ENCODE measurements around the gene OTUD5.

OTUD5 gene

DNA sequence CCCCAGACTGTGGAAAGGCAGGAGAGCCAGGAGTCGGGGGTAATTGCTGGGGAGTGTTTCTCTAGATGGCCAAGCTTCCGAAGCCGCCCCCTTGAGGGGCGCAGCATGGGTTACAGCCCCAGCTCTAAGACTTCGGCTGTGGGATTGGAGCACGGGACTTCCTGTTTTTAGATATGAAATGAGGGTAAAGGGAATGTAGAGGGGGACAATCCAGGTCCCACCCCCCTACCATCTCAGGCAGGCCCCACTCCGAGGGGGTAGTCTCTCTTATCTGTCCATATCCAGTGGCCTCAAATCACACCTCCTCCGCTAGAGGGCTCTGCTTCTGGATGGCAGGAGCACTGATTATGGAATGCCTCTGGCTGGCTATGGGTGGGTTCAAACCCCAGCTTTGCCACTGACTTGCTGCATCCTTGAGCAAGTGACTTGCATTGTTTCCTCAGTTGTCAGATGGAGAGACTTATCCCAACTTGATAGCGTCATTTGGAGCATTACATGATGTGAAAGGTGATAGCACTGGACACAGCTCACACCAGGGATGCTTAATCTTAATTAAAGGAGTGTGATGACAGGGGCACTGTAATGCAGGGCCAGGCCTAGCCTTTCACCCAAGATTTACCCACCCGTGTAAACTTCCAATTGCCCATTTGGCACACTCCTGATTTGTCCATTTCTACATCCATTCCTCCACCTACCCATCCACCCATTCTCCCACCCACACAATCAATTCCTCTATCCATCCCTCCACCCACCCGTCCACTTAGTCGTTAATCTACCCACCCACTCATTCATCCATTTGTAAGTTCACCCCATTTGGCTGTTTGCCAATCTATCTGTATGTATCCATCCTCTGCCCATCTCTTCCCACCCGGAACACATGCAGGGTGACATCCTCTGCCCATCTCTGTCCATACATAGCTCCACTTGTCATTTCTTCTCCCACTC lies 15.1 kb upstream of the OTUD5 start:
- DNase-seq = no peak

DNA sequence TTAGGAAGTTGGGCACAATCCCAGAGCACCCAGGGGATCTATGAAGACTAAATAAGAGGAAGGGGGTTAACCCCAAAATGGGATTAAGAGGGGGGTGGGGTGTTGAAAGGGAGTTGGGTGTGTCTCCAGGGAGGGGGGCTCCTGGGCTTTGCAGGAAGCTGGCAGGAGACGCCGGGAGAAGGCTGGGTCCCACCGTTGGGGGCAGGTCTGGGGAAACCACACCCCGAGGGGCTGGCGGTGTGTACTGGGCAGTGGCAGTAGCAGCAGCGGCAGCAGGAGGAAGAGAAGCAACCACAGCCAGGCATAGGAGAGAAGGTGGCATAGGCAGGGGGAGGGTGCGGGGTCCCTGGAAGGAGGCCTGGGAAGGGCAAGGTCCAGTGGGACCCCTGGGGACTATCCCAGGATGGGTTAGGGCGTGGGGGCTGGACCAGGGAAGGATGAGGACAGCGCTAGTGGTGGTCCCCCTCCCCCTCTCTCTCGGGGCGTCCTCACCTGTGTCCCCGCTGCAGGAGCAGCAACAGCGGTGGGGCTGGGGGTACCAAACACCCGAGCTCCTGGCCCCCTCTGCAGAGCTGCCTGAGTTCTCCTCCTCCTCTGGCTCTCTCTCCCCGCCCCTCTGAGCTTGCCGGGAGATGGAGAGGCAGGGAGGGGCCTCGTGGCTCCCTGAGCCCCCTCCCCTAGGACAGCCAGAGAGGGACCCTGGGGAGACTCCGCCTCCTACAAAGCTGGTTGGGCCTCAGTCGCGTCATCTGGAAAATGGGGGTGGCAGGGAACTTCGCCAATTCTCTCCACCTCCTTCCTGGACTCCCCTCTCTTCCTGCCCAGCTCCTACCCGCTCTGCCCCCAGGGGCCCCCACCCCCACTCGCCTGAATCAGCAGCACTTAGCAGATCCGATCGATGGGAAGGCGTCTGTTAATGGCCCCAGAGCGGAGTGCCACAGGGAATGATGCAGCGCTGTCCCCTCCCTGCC lies 14.1 kb upstream of the OTUD5 start, which contains the start of gene KCND1:
Gene KCND1 (minus strand): TSS at position 596 of the 971 bp plus-strand sequence. CDS start 1,573 bp downstream, outside the sequence.
- DNase-seq = no peak

DNA sequence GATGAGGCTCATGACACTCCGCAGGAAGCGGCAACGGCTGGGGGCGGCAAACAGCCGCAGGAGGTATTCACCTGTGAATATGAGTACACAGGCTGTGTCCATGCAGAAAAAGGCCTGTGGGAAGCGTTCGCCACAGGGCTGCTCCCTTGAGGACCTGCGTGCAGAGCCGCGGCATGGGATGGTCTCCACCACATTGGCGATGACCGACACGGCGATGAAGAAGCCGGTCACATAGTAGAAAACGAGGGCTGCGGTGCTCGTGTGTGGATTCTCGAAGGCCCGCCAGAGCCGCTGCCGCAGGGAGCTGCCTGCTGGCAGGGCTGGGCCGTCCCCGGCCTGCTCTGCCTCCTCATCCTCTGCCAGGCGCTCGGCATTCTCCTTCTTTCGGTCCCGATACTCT lies 12.1 kb upstream of the OTUD5 start:
- no peak for DNase-seq

DNA sequence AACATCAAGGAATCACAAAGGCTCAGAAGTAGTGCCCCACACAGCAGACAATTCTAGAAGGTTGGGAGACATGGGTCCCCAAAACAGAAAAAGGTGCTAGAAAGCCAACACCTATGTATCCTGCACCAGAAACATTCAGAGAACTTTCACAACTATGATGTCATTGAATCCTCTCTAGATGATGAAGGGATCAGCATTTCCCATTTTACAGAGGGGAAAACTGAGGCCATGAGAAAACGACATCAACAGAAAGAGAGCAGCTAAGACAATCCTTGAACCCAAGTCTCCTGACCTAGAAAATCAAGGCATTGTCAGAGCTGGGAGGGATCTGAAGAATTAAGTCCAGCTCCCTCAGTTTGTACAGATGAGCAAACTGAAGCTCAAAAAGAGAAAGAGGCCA lies 11.0 kb upstream of the OTUD5 start:
- no peak for DNase-seq

DNA sequence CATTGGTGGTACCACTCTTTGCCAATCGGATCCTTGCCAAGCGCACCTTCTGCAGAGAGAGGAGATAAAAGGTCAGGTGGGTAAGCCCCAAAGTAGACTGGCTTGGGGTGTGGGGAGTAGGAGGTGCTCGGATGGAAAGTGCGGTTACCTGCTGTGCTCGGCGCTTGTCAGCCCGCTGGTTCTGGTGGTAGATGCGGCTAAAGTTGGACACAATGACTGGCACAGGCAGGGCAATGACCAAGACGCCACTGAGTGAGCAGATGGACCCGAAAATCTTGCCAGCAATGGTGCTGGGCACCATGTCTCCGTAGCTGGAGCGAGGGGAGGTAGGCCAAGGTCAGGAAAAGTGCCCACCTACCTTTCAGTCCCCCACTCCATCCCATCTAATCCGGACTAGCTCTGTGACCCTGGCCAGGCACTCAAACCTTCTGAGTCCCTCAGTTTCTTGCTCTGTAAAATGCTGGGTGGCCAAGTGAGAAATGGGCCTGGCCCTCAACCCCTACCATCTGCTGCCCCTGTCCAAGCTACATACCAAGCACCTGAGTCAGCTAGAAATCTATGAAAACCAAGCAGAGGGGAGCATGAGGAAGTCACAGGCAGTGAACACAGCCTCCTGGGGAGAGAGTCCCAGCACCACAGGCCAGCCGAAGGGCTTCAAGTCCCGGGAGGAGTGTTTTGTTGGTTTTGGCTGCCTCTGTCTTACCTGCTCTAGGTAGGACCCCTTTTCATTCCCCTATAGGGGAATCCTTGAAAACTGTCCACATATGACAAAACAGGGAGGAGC lies 9.6 kb upstream of the OTUD5 start:
- no peak for DNase-seq

DNA sequence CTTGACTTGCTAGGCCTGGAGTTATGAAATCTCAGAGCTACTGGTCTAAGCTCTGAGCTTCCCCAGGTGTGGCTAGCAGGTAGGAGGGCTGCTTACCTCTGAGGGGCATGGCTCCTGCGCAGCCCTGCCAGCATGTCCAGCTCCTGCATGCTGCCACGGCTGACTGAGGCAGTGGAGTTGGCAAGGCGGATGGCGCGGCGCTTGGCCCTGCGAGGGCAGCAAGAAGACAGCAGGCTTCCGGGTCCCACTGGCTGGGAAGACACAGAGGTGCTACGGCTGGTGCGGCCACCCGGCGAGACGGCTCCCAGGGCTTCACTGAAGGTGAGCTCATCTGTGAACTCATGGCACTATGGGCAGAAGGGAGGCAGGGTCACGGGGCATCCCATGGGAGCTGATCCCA lies 8.6 kb upstream of the OTUD5 start:
- no peak for DNase-seq

DNA sequence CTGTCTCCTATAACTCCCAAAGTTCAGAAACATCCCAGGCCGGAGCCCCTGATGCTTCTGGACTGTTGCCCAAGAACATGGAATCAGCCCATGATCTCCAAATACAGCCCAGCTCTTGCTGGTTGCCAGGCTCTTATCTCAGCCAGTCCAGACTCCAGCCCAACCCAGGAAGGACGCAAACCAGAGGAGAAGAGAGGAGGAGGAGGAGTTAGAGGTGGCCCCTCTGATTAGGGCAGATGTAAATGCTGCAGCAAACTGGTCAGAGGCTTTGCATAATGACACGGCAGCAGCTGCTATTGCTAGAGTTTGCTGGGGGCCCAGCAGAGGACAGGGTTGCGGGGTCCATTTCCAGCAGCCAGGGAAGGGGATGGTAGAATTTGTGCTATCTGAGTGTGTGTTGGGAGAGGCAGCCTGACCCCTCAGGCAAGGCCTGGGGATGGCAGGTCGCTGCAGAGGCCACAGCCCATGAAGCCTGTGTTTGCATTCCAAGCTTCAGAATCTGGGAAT lies 4.2 kb upstream of the OTUD5 start:
- no peak for DNase-seq

DNA sequence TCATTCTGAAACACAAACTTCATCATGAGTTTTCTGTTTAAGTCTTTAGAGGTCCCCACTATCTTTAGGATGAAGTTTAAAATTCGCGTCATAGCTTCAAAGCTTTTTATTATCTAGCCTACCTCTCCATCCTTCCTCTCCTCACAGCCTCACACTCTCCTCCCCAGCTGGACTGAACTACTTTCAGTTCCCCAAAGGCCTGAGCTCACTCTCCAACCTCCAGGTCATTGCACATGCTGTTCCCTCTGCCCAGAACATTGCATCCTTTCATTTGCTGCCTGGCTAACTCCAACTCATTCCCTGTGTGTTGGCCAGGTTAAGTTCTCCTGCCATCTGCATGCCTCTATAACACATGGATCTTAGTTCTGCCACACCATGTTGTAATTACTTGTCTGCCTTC lies 2.9 kb upstream of the OTUD5 start:
- no peak for DNase-seq

DNA sequence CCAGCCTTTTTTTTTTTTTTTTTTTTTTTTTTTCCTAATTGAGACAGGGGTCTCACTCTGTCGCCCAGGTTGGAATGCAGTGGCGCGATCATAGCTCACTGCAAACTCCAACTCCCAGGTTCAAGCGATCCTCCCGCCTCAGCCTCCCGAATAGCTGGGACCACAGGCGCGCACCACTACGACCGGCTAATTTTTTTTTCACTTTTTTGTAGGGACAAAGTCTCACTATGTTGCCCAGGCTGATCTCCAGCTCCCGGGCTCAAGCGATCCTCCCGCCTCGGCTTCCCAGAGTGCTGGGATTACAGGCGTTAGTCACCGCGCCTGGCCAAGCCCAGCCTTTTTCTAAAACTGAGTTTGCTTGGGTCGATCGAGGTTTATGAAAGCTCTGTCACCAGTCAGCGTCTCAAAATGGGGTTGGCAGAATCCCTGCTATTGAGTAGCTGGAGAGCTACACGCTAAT lies 1.3 kb upstream of the OTUD5 start:
- no peak for DNase-seq

DNA sequence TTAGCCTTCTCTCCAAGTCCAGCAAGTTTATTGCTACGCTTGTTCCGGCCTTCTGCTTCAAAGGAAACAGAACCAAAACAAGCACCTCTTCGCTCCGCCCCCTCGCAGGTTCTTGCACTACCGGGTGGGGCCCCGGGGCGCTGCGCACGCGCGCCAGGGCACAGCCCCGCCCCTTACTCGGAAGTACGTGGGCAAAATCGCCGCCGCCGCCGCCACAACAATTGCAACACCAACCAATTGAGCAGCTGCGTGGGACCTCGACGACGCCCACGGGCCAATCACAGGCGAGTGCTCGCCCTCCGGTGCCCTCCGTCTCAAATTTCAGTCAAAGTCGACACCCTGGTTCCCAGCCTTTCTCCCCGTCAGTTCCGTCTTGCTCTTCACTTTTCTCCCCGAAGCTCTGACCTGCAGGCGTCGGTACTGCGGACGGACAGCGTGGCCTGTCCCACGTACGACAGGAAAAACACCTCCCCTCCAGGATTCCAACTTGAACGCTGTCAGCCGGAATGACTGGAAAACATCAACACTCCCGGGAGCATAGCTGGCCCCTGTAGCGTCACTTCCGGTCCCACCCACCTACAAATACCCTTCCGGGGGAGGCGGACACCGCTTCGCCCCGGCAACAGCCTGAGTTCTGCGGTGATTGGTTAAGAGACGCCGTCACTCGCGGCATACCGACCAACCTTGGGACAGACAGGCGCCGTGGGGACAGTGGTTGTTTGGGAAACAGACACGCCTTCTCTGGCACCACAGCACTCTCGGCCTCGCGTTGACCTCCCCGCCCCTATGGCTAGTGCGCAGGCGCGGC lies 624 bp upstream of the OTUD5 start:
- peak; percentile 94 for DNase-seq

DNA sequence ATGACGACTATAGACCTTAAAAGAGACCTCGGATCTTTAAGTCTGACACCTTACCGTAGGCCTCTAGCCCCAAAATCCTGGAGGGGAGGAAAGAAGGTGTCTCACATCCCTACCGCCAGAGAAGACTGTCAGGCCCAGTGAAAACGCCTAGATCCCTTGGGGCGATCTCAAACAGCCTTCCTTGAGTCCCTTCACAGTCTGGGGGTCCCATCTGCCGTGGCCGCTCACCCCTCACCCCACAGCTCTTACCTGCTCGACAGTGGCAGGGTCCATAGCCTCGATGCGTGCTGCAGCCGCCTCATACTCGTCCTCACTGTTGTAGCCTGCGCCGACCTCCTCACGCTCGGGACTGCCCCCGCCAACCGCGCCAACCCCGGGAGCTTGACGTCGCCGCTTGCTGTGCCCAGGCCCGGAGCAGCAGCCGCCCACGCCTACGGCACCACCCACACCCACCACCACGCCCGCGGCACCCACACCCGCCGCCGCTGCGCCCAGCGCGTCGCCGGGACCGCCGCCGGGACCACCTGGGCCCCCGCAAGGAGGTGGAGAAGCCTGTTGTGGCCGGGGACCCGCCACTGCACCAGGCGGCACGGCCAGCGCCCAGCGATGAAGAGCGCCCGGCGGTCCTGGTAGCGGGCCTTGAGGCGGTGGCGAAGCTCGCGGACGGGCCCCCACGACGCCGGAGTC lies 536 bp downstream of the OTUD5 start:
- no peak for DNase-seq

DNA sequence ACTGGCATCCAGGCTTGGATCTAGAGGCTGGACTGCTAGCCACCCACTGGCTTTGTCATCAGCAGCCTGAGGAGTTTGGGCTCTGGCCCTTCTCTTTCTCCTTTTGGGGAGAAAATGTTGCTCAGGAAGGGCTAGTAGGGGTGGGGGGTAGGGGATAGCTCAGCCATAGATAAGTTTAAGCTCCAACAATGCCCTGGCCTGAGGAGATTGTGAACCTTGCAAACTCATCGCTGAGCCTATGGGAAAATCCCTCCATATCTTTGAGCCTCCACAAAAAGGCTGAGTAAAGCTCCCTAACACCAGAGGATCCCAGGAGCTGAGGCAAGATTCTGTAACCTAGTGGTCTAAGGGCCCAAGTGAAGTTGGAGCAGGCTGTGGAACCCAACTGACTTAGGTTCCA lies 8.8 kb downstream of the OTUD5 start:
- DNase-seq = no peak

DNA sequence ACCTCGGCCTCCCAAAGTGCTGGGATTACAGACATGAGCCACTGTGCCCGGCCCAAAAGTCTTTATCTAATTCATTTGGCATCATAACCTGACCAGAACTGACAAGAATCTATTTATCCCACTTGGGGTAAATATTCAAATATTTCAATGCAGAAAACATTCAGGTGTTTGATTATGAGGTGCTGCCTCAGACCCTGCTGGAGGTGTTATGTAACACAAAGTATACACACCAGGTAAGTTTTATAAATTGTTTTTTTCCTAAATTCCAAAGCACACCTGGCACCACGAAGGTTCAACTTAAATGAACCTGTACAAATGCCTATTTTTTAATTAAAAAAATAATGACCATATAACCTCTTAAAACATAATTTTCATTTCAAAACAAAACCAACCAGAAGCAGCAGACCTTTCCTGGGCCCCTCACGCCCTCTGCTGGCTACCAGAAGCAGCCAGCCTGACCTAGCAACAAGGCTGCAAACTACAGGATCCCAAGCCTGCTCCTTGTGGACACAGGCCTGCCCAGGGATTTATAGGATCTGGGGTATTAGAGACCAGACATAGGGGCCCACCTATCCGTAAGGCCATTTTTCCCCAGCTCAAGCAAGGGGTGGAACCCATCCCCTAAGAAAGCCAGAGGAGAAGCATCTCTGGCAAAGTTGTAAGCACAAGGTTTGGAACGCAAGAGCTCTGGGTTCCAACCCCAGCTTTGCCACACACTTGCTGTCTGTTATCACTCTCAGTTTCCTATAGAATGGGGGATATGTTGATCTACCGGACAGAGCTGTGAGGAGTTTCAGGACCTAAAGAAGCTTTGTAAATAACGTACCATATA lies 11.7 kb downstream of the OTUD5 start:
- DNase-seq = peak; percentile 19

DNA sequence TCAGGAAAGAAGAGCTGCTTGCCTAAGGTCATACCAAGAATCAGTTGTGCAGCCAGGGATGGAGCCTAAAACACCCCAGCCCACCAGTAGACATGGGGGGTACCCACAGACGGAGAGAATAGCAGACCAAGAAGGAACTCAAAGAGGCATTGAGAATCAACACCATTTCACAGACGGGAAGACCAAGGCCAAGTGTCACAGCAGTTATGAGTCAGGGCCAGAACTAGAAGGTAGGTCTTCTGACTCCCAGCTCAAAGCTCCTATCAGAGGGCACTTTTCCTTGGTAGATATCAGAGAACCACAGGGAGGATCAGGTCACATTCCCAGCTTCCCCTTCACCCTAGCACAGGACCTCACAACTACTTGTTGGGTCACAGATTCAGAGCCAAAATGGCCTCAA lies 14.5 kb downstream of the OTUD5 start:
- no peak for DNase-seq

DNA sequence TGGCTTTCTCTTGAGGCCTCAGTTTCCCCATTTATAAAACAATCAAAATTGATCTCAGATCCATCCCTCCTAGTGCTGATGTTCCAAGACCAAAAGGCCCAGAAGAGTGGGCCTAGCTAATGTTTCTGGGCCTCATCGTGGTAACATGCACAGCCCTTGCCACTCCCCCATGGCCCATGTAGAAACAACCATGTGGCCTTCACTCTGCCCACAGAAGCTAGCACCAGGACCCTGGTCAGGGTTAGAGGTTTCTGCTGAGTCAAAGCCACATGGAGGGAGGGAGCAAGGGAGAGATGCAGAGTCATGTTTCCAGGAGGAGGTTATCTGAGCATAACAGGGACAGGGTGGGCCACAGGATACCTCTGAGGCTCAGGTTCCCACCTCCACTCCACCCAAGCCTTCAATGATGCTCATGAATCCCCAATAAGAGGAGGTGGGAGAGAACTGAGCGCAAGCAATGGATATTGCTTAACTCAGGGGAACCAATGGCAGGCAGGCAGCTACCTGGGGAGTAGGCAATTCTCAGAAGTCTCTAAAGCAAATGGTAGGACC lies 16.9 kb downstream of the OTUD5 start:
- DNase-seq = no peak

DNA sequence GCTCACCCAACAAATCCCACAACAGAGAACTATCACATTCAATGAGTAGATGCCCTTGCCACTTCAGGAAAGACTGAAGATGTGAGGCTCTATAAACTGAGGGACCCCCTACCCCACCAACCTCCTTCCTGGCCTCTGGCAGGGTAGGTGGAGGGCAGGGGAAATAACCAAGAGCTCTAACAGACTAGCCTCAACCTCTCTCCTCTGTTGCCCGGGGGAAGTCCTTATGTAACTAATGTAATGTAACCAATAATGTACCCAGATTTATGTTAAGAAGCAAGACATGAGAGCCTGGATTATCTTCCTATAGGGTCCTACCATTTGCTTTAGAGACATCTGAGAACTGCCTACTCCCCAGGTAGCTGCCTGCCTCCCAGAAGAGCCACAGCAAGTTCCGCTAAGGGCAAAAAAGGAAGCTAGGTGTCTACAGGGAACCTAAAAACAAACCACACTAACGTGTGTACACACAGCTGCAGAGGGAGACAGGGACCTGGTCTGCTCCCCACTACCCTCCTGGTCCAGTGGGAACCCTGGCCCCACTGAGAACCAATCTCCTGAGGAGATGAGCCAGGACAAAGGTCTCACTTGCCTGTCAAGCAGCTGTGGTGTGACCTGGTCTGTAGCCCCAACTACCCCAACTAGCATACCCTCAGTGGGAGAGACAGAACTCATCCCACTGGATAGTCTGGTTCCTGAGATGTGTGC lies 17.7 kb downstream of the OTUD5 start:
- DNase-seq = no peak

DNA sequence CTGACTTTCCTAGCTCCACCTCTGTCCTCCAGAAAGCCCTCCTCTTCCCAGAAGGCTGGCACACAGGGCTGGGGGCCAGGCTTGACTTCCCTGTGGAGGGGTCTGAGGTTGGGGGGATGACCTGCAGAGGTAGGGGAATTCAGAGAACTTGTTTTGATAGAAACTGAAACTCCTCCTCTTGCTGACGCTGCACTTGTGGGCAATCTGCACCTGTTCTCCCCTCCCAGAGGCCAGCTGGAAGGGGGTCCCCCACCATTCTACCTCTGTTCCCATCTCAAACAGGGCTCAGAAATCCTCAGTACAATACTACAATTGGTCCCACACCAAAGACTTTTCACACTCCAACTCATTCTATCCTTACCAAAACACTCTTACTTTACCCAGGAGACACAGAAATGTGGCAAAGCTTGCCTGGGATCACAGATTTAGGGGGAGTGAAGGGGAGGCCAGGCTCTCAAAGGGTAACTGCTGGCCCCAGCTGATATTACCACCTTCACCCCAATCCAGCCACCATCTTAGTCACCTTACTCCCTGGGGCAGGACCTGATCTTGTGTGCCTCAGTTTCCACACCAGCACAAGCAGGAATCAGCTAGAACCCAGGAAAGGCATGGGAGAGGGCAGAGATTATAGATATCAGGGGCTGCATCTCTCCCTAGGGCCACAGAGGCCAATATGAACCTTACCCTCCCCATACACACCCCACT lies 18.5 kb downstream of the OTUD5 start:
- no peak for DNase-seq

Measured in DMS 273 treated with DMSO at 0.1 percent for 48 hours (cell line).